Cardiac muscle cell (in vitro differentiated cells and primary cell): ENCODE results near the gene CCK. TPM values are rescaled to one million over a fixed set of nuclear protein-coding genes. Genes with fewer than 3 reads are reported as not detected.

Experiments
- DNase-seq, 2 donors: peaks; one replicate each; pipeline versions ENCODE4 v3.0.0 to v3.0.0-alpha.2; 2010 to 2017; ENCODE audit warnings: low read depth in 1 of 2, low spot score in 1 of 2
- H3K27ac ChIP-seq: fragments of 200-600 bp; sonication (generic); 2 replicates; pipeline ENCODE4 v1.5.1; 2016
- H3K27me3 ChIP-seq: fragments of 200-600 bp; sonication (generic); 2 replicates; pipeline ENCODE4 v1.6.0; 2016; ENCODE audit warnings: control low read depth
- H3K36me3 ChIP-seq: fragments of 200-600 bp; sonication (generic); 2 replicates; pipeline ENCODE4 v1.5.1; 2016; ENCODE audit warnings: control low read depth
- H3K4me1 ChIP-seq: fragments of 200-600 bp; sonication (generic); 2 replicates; pipeline ENCODE4 v1.8.1; 2017; ENCODE audit warnings: low read depth, mild to moderate bottlenecking, mixed run types
- H3K4me3 ChIP-seq: fragments of 200-600 bp; sonication (generic); 2 replicates; pipeline ENCODE4 v1.5.1; 2016; ENCODE audit warnings: mild to moderate bottlenecking
- H3K9me3 ChIP-seq: fragments of 200-600 bp; sonication (generic); 2 replicates; pipeline ENCODE4 v1.5.1; 2017; ENCODE audit warnings: low read depth, mild to moderate bottlenecking, control low read depth
- CTCF ChIP-seq: IDR thresholded peaks from 2 replicates; pipeline ENCODE4 v1.5.1; 2012; ENCODE audit warnings: low read depth, mild to moderate bottlenecking, low read length
- polyA plus RNA-seq: library from polyadenylated mRNA; unstranded; fragments of >200 nt; fragmentation: Nextera tagmentation; extraction: Ambion mirVana; gene quantifications from 2 replicates; pipeline ENCODE4 v1.2.1, GENCODE V29; 2016
- total RNA-seq: library from RNA; depleted of rRNA; stranded (reverse); fragments of >200 nt; gene quantifications from 2 replicates; pipeline ENCODE4 v1.2.3, GENCODE V29; 2016

The CCK gene
- total and polyA plus RNA-seq, 2 experiments from 2014 or later, result not detected

GRCh38 chr3:42276141-42277132 lies 10.5 kb upstream of the CCK start:
- Histone ChIP-seq H3K9me3 (no peaks in the 10 kb centered on the region), H3K4me1 (no peaks in the 10 kb centered on the region), H3K27me3 (no peaks in the 10 kb centered on the region), H3K36me3 (no peaks in the 10 kb centered on the region), H3K4me3 (no peak overlapping the region), H3K27ac (no peak overlapping the region)
- no peak for DNase-seq
- TF ChIP-seq CTCF, result no peak

- no peaks in the 10 kb centered on the region for H3K36me3 ChIP-seq
- H3K27me3 ChIP-seq, result no peaks in the 10 kb centered on the region
- DNase-seq, result no peak
- no peak for TF ChIP-seq CTCF
- H3K4me3 ChIP-seq, result no peak overlapping the region
- no peaks in the 10 kb centered on the region for H3K4me1 ChIP-seq
- no peaks in the 10 kb centered on the region for H3K9me3 ChIP-seq
- no peak overlapping the region for H3K27ac ChIP-seq
Observed at GRCh38 chr3:42275217-42275616, 9.2 kb upstream of the CCK start.

GRCh38 chr3:42274266-42274665 lies 8.3 kb upstream of the CCK start:
- Histone ChIP-seq H3K27ac (no peak overlapping the region), H3K9me3 (no peaks in the 10 kb centered on the region), H3K36me3 (no peaks in the 10 kb centered on the region), H3K4me3 (no peak overlapping the region), H3K4me1 (no peaks in the 10 kb centered on the region), H3K27me3 (no peaks in the 10 kb centered on the region)
- TF ChIP-seq CTCF, result no peak
- no peak for DNase-seq

GRCh38 chr3:42273361-42273760 lies 7.4 kb upstream of the CCK start:
- no peak for DNase-seq
- H3K36me3 ChIP-seq, result no peaks in the 10 kb centered on the region
- no peak for TF ChIP-seq CTCF

GRCh38 chr3:42271786-42272185 lies 5.8 kb upstream of the CCK start:
- no peak overlapping the region for H3K27ac ChIP-seq
- no peaks in the 10 kb centered on the region for H3K4me1 ChIP-seq
- no peak for DNase-seq
- no peak overlapping the region for H3K4me3 ChIP-seq
- H3K27me3 ChIP-seq, result no peaks in the 10 kb centered on the region
- H3K9me3 ChIP-seq, result no peaks in the 10 kb centered on the region
- no peaks in the 10 kb centered on the region for H3K36me3 ChIP-seq
- no peak for TF ChIP-seq CTCF

More at GRCh38 chr3:42273361-42273760, 7.4 kb upstream of the CCK start:
- no peak overlapping the region for H3K4me3 ChIP-seq
- H3K4me1 ChIP-seq, result no peaks in the 10 kb centered on the region
- H3K27me3 ChIP-seq, result no peaks in the 10 kb centered on the region
- H3K9me3 ChIP-seq, result no peaks in the 10 kb centered on the region
- H3K27ac ChIP-seq, result no peak overlapping the region
